NB4 (cell line): ENCODE results near the gene FMN1.

Source experiments
- POLR2A ChIP-seq: IDR thresholded peaks from 2 replicates; pipeline ENCODE4 v1.6.1; 2011; ENCODE audit warnings: mild to moderate bottlenecking; ENCODE audit not compliant: insufficient read length; ENCODE audit errors: extremely low read depth
- TF ChIP-seq, protein P1 (sequence below): IDR thresholded peaks from one replicate; pipeline ENCODE4 v1.5.1; 2012; ENCODE audit warnings: low read depth, low read length
- TF ChIP-seq, protein P2 (sequence below): IDR thresholded peaks from 2 replicates; pipeline ENCODE4 v1.6.1; 2011; ENCODE audit warnings: low read depth, low read length

DNA sequence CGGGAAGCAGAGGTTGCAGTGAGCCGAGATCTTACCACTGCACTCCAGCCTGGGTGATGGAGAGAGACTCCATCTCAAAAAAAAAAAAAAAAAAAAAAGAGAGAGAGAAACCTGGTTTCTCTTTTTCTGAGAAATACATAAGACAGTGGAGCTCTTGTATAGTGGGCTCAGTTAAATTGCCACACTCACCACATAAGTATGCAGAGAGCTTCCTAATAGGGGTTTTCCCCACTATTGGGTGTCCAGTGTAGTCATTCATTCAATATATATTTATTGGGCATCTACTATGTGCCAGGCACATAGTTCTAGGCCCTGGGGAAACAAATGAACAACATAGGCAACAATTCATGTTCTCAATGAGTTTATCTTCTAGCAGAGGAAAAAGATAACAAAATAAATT lies 48.9 kb upstream of the FMN1 start:
- TF ChIP-seq, protein P1, sequence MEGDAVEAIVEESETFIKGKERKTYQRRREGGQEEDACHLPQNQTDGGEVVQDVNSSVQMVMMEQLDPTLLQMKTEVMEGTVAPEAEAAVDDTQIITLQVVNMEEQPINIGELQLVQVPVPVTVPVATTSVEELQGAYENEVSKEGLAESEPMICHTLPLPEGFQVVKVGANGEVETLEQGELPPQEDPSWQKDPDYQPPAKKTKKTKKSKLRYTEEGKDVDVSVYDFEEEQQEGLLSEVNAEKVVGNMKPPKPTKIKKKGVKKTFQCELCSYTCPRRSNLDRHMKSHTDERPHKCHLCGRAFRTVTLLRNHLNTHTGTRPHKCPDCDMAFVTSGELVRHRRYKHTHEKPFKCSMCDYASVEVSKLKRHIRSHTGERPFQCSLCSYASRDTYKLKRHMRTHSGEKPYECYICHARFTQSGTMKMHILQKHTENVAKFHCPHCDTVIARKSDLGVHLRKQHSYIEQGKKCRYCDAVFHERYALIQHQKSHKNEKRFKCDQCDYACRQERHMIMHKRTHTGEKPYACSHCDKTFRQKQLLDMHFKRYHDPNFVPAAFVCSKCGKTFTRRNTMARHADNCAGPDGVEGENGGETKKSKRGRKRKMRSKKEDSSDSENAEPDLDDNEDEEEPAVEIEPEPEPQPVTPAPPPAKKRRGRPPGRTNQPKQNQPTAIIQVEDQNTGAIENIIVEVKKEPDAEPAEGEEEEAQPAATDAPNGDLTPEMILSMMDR, result no peak
- no peak for TF ChIP-seq POLR2A
- TF ChIP-seq, protein P2, sequence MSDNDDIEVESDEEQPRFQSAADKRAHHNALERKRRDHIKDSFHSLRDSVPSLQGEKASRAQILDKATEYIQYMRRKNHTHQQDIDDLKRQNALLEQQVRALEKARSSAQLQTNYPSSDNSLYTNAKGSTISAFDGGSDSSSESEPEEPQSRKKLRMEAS, result no peak
